GM12891 (cell line): ENCODE results near the gene AGPAT3.

Experiments used
- DNase-seq: peaks from one replicate; pipeline ENCODE4 v3.0.0; 2011; ENCODE audit warnings: low spot score; ENCODE audit not compliant: insufficient read length
- FAIRE-seq: peaks from 2 replicates; lab custom pipeline; 2011; peaks lifted over from hg19 to GRCh38; lab: Jason Lieb, UNC
- PAX5 ChIP-seq: IDR thresholded peaks from 2 replicates; pipeline ENCODE4 v1.6.1; 2011; ENCODE audit warnings: low read length, moderate library complexity, mild to moderate bottlenecking; ENCODE audit not compliant: insufficient read depth, severe bottlenecking
- POLR2A ChIP-seq: IDR thresholded peaks from 2 replicates; pipeline ENCODE4 v1.6.1; 2011; ENCODE audit warnings: low read depth, low read length, control low read depth
- POLR2AphosphoS5 ChIP-seq: IDR thresholded peaks from 2 replicates; pipeline ENCODE4 v1.6.1; 2011; ENCODE audit warnings: low read depth, low read length, control low read depth
- POU2F2 ChIP-seq: IDR thresholded peaks from 2 replicates; pipeline ENCODE4 v1.6.1; 2011; ENCODE audit warnings: low read depth, mild to moderate bottlenecking, control low read depth, low read length, moderate library complexity
- SPI1 ChIP-seq: IDR thresholded peaks from 2 replicates; pipeline ENCODE4 v1.6.1; 2011; ENCODE audit warnings: low read depth, low read length, control low read depth
- TAF1 ChIP-seq: IDR thresholded peaks from 2 replicates; pipeline ENCODE4 v1.6.1; 2011; ENCODE audit warnings: low read depth, low read length, control low read depth

Gene AGPAT3

DNA sequence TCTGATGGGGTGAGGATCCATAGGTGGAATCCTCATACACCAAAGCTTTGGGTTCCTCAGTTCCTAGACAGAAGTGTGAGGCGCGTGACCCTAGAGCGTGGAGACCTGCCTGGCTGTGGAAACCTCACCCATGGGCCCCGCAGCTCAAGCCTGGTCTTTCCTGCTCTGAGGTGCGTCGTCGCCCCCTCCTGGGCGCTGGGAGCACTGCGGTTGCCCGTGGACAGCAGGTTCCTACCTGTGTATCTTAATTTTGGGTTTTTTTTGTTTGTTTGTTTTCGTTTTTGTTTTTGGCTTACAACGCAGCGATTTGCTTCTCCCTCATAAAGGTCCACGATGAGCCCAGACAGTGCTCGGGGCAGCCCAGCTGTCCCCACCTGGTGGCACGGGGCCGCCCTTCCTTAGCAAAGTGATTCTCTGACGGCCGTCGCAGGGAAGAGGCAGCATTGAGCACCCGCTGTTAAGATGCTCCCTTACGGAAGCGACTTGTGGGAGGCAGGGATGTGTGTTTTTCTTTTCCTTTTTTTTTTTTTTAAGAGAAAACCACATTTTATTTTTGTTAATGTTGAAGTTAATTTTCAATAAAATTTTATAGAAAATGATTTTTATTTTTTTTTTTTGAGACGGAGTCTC is 110.6 kb downstream of the AGPAT3 start:
- FAIRE-seq: no peak
- no peak for TF ChIP-seq PAX5
- TF ChIP-seq POLR2AphosphoS5: no peak
- TF ChIP-seq SPI1: no peak
- no peak for TF ChIP-seq POLR2A
- no peak for TF ChIP-seq POU2F2
- no peak for TF ChIP-seq TAF1
- DNase-seq: peak; percentile 90

DNA sequence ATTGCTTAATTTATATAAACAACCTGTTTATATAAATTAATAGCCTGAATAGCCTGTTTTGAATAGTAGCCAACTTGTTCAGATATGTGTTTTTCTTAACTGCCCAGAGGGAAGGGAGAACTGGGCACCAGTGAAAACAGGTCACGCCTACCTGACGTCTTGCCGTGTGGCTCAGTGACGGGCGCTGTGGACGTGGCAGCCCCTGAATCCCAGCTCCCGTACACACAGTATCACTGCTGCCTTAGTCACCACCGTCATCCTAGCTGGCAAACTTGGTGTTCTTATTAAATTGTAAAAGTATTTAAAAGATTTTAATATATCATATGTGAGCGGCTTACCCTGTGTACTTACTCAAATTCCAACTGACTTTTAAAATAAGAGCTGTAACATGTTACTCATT is 111.6 kb downstream of the AGPAT3 start:
- FAIRE-seq: no peak
- no peak for TF ChIP-seq PAX5
- no peak for TF ChIP-seq SPI1
- TF ChIP-seq POLR2A: no peak
- no peak for TF ChIP-seq POU2F2
- no peak for TF ChIP-seq POLR2AphosphoS5
- DNase-seq: no peak

DNA sequence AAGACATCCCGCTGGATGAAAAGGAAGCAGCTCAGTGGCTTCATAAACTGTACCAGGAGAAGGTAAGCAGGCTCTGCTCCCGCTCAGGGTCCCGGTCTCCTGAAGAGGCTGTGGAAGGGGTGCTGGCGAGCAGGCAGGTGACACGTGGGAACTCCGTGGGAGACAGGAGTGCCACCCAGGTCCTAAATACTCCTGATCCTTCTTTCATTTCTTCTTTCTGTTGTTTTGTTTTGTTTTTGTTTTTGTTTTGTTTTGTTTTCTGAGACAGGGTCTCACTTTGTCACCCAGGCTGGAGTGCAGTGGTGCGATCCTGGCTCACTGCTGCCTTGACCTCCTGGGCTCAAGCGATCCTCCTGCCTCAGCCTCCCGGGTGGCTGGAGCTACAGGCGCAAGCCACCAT is 113.0 kb downstream of the AGPAT3 start:
- no peak for DNase-seq
- no peak for FAIRE-seq
- TF ChIP-seq POLR2A: no peak
- TF ChIP-seq PAX5: no peak
- TF ChIP-seq TAF1: no peak
- TF ChIP-seq POU2F2: no peak
- no peak for TF ChIP-seq SPI1
- TF ChIP-seq POLR2AphosphoS5: no peak

DNA sequence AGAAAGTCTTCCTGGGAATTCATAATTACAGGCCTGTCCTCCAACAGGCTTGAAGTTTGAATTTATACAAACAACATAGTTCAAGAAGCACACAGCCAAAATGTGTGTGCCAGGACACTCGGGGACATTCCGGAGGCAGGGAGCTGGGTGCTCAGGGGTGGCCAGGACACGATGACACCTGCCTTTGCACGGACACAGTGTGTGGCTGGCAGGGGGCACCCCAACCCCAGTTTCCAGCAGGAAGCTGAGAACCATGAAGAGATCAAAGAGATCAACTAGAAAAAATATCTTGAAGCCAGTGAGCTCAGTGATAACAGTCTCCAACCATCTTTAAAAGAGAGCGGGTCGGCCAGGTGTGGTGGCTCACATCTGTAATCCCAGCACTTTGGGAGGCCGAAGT is 114.6 kb downstream of the AGPAT3 start:
- TF ChIP-seq POU2F2 (no peak), POLR2AphosphoS5 (no peak), POLR2A (no peak), TAF1 (no peak), SPI1 (no peak), PAX5 (no peak)
- no peak for FAIRE-seq
- DNase-seq: no peak

GRCh38 chr21:43981151-43981870 is 116.3 kb downstream of the AGPAT3 start:
- FAIRE-seq (no peak), DNase-seq (no peak)
- TF ChIP-seq POLR2A (no peak), POLR2AphosphoS5 (no peak), TAF1 (no peak), POU2F2 (no peak), SPI1 (no peak), PAX5 (no peak)

GRCh38 chr21:43981871-43982210 is 116.8 kb downstream of the AGPAT3 start:
- FAIRE-seq (no peak), DNase-seq (no peak)
- no peak for TF ChIP-seq POU2F2

DNA sequence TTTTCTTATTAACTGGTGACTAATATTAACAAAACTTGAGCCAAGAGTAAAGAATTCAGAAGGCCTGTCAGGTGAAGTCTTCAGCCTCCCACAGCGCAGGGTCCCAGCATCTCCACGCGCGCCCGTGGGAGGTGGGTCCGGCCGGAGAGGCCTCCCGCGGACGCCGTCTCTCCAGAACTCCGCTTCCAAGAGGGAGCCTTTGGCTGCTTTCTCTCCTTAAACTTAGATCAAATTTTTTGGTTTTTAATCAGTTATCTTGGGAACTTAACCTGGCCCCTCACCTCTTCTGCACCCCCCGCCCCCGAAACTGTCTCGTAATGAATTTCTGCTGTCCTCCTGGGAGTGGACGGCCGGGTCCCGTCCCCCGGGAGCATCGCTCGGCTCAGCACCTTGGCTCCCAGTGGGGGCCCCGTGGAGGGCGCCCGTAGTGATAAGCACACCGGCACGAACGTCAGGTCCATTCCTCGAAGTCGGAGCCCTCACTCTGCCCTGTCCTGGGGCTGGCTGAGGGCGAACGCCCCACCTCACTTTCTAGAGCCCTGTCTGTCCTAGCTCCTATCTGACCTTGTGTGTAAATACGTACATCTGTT is 117.6 kb downstream of the AGPAT3 start:
- no peak for FAIRE-seq
- TF ChIP-seq TAF1: no peak
- no peak for TF ChIP-seq PAX5
- TF ChIP-seq POLR2A: no peak
- no peak for TF ChIP-seq SPI1
- no peak for TF ChIP-seq POLR2AphosphoS5
- TF ChIP-seq POU2F2: no peak
- DNase-seq: no peak

GRCh38 chr21:43983390-43983789 is 118.4 kb downstream of the AGPAT3 start:
- DNase-seq (no peak), FAIRE-seq (no peak)
- TF ChIP-seq POLR2A: no peak

DNA sequence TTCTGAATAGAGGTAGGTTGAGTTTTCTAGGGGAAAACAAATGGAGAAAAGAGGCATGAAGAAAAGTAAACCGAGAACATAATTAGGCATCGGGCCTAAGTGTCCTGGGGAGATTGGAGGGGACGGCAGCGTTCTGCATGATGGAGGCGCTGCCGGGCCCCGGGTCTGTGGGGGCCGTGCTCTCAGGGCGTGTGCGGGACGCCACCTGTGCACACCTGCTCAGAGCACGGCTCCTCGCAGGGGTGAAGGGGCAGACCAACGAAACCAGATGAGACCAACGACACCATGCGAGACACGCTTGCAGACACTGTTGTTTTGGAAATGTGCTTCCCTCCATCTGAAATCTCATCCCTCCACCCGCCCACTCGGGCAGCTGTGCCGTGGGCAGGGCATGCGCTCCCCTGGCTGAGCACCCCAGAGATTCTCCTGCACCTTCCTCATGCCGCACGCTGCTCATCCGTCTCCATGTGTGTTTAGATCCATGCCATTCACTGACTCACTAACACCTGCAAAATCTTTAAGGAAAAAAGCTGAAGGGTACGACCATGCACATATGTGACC is 118.9 kb downstream of the AGPAT3 start:
- no peak for FAIRE-seq
- DNase-seq: no peak
- TF ChIP-seq PAX5 (no peak), TAF1 (no peak), POLR2AphosphoS5 (peak; percentile 36; the same call in 1 of the 2 replicates), POU2F2 (no peak)
